HG03025 (cell line): ENCODE data around the gene ICE1.
"Not testable (repeated sequence)": the region's sequence is repeated elsewhere in the genome, so short reads cannot be mapped to it uniquely, and the experiment has no call there.

ENCODE experiments used
- ATAC-seq: cut with Tn5 transposase; IDR thresholded peaks from one replicate; pipeline ENCODE4 v1.9.1; 2021; ENCODE audit warnings: mild to moderate bottlenecking, moderate library complexity; ENCODE audit not compliant: unreplicated experiment, low FRiP score

The ICE1 gene, protein sequence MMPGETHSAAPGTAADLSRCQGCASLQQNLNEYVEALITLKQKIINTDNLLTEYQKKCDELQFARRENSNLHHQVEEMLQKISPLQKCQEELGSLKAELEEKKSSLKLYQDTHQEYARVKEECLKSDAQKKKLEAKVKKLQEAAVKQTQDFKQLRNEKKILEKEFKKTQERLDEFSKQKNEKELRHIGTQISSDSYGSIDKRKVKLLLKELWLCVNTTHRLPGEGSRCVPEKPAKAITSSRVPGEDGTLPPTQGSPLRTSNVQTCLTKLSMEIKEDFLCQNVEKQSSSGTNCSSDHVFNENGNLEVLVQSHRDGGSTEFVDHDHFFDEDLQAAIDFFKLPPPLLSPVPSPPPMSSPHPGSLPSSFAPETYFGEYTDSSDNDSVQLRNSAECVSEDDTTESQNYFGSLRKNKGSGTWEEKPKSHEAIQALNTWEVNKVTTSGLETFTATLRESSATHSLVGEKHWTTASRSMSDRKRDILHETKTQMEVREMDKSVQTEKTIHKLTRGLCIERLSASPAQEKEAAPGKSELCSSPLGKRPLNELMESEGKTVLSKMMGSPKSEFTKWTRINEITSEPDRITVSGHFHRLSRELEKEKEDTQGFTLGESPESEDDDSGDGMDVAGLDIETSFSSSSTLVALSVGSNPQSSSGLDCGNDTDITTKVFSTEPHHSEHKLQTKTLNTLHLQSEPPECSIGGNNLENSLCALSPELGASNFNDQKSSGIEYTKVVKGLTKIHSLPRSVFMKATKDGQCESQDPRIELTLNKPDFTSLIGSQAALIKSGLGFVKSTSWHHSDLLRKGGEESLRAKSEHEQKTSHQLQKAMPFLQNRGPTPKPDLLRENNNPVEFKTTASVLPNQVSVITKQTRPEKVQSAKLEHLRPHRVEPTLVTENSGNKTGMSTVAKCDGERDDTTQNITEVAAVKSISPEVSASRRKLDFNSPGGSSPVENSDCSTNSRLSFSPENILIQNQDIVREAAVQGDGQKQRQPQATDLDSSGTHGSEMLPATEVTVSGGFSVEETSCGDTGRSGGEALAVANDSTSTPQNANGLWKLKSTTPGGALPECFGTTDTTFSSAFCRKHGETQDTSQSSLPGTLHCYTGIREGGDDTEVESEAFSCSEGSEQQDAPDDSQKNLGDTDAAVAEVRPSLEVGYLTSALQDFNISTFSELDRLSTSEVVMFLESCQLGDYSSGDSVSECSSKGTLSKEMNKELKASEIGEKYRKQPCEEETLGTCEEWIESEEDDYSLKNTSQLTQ (N-terminal part only)

DNA sequence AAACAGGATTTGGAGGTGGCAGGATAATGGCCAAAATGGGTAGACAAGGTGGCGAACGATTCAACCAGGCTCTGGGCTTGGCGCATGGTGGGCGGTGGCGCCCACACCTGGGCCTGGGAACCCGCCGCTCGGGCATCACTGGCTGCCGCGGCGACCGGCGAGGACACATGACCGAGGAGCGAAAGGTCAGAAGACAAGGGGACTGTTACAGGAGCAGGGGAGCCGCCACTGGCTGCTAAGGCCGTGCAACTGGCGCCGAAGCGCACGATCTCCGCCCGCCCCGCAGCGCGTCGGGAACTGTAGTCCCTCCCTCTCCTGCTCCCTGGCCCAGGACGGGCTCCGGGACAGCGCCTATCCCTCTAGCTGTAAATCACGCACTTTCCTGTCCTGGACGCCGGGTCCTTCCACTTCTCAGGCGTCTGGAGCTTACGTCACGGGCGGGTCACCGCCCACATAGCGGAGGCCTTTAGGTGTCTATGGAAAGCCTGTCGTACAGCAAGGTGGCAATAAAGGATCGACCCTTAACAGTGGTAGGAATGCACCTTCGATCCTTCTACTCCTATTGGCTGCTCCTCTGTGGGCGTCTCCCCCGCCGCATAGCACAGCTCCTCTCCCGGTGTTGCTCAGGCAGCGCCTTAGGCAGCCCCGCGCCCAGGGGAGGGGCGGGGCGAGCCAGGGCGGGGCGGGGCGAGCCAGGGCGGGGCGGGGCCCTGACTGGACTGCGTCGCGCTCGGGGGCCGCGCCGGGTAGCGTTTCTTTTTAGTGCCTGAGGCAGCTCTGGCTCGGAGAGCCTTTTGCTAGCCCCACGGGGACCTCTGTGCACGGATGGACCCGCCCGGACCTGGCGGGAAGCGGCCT lies at the start of gene ICE1:
Gene ICE1 (plus strand): TSS at position 717 of the 858 bp plus-strand sequence. CDS start 239 bp downstream, outside the sequence.
- ATAC-seq: peak; percentile 82

DNA sequence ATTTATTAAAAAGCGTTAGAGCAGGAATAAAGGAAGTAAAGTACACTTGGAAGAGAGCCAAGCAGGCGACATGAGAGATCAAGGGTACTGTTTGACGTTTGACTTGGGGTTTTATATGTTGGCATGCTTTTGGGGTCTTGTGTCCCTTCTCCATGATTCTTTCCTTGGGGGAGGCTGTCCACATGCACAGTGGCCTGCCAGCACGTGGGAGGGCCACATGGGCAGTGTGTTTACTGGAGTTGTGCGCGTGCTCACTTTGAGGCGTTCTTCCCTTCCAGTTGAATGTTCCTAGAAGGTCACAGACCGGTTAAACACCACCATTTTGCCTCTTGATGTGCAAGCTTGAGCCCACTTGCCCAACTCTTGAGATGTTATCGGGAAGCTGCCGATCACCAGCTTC lies 49.5 kb upstream of the ICE1 start:
- no peak for ATAC-seq

DNA sequence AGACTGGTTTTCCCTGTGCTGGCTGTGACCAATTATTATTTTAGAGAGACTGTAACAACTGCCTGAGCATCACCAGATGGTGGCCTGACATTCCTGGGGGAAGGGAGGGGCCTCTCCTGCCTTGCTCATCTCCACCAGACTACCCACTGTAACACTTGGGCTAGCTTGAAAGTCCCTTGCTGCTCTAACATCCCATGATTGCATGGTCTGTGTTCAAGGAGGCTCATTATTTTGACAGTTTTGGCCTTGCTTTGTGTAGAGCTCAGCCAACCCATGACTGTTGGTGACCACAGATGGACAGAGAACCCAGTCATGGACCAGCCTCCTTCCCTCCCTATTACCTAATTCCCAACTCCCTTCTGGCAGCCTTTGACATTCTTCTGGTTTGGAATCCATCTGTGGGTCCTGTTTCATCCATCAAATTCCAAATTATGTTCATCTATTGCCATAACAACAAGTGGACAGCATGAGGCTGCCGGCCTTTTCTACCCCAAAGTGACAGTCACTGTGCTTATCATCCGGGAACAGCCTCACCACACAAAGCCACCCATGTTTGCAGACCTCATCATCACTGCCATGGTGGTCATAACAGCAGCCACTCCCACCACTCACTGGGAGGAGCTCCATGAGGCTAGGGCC lies 49.0 kb upstream of the ICE1 start:
- no peak for ATAC-seq

DNA sequence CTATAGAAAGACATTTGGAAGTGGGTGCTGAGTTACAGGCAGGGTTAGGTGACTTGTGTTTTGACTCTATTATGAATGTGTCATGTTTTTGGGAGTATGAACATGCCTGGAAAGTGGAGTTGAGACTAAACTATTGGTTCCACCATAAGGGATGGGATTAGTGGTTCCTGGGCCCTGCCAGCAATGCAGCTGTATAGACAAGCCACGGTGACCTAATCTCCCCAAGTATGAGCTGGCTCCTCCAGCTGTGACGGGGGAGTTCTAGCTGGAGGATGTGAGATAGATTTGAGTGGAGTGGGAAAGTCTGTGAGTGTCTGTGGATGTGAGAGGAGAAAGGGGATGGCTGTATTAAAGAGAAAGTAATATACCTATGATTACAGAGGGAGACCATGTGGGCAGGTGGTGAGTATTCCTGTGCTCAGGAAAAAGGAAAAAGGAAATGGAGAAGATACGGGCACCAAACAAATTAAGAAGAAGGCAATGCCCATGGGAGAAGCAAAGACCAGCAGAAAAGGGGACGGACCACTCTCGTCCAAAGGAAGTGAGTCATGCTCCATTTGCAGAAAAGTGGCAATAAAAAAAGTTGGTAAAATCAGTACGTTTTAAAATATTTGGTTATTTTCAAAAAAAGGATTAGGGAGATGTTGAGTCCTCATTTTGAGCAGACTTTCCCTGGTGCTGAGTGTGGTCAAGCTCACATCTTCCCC lies 48.3 kb upstream of the ICE1 start:
- ATAC-seq: no peak

DNA sequence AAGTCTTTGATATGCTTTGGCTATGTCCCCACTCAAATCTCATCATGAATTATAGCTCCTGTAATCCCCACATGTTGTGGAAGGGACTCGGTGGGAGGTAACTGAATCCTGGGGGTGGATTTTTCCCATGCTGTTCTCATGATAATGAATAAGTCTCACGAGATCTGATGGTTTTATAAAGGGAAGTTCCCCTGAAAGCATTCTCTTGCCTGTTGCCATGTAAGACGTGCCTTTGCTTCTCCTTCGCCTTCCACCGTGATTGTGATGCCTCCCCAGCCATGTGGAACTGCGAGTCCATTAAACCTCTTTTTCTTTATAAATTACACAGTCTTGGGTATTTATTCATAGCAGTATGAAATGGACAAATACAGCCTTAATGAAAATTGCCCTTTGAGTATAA lies 44.7 kb upstream of the ICE1 start:
- ATAC-seq: no peak

DNA sequence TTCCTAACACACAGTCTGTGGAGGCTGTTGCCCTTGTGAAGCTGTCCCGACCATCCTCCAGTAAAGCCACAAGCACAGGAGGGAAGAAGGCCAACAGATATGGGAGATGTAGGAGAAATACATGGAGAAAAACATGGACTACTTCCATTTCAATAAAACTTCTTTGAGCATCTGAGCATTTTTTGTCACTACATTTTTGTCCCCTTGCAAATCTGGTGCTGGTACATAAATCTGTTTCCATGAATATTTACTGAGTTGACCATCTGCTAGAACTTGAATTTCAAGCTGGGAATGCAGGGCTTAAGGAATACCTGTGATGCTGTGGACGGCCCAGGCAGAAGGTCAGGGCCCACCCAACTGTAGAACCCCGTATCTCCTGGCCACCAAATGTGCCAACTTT lies 43.9 kb upstream of the ICE1 start:
- no peak for ATAC-seq

DNA sequence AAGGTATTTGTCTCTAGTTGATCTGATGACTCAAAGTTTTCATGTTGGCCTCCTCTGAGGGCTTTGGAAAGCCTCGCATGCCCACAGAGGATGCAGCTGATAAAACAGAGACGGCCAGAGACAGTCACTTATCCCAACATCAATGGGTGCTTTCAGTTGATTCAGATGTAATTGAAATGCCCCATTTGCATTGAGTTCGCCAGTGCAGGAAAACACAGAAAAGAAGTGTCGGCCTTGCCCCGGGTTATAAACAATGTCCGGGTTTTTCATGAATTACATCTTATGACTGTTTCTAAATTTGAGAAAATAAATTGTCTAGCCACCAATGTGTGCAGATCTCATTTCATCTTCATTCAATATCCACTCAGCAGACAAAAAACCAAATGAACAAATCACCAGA lies 42.2 kb upstream of the ICE1 start:
- ATAC-seq: no peak

DNA sequence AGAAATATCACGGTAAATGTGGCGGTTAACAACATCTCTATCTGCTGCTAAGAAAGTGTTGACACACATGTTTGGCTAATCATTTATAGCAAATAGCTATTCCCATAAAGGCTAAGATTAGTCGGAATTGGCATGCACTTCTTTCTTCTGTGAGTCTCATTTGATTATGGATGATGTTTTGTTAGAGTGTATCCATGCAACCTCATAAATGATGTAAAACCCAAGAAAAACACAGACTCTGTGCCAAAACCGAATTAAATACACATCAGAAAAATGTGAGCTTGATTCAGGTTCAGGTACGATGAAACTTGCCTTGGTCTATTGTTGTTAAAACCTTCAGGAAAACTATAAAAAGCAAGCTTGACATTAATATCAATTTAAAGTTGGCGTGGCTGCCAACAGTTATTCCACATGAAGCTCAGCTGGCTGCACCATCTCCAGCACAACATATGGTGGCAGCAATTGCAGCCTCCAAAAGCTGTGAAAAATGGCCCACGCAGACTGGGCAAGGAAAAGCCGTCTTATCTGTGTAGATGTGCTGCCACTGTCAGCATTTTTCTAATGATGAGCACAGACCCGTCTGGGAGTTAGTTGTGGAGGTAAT lies 41.1 kb upstream of the ICE1 start:
- ATAC-seq: no peak

DNA sequence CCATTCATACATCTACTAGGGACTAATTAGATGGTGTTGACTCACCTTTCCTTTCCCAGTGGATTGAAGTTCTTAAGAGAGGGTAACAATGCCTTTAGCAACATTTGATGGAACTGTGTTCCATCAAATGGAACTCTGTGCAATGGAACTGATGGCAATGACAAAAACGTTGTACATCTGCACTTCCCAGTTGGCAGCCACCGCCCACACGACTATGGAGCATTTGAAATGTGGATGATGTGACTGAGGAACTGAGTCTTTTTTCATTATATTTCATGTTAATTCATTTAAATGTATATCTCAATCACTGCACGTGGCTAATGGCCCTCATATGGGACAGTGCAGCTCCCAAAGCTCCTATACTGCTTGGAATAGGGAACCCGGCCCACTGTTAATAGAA lies 39.0 kb upstream of the ICE1 start:
- no peak for ATAC-seq

DNA sequence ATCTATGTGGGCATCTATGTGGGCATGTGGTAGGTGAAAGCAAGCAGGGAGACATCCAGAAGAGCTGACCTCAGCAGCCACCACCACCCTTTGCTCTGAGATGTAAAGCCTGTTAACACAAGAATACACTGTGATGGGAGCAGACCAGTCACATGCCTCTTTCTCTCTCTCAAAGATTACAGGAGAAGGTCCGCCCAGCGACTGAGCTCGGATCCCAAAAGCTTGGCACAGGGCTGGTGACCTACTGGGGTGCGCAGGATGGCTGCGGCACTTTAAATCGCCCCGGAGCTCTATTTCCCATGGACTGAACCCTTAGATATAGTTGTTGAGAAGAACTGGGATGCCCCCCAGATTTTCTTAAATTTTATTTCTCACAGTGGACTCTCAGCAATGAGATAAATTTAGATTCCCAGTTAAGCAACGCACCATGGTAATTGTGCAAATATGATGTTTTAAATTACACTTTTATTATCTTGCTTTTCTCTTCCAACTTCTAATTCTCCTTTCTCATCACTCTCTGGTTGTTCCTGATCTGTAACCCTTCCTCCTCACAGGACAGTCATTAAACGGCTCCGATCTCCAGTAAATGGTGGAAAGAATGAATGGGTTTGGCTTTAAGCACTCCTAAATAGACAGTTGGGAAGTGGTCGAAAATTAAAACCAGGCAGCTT lies 37.7 kb upstream of the ICE1 start:
- no peak for ATAC-seq

DNA sequence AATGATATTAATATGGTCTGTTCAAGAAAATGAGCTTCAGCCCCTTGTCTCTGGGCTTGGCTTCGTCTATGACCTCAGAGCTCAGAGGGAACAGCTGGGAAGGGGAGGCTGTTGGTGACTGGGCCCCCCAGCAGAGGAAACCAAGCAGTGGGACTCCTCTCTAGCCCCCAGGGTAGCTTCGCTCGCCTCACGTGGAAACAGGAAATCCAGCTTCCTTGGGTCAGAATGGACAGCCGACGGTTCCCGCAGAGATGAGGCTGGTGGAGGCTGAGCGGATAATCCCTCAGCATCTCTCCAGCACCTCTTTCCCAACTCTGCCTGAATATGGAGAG lies 37.2 kb upstream of the ICE1 start:
- no peak for ATAC-seq

DNA sequence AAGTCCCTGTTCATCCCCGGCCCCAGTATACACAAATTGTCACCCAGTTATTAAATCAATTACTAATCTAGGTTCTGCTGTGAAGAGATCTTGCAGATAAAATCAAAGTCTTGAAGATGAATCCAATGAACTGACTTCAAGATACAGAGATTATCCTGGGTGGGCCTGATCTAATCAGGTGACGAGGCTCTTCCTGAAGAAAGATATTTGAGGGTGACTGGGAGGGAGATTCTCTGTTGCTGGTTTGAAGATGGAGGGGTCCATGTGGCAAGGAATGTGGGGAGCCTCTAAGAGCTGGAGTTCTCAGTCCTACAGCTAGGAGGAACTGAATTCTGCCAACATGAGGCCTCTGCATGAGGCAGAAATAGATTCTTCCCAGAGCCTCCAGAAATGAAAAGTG lies 36.1 kb upstream of the ICE1 start:
- no peak for ATAC-seq

DNA sequence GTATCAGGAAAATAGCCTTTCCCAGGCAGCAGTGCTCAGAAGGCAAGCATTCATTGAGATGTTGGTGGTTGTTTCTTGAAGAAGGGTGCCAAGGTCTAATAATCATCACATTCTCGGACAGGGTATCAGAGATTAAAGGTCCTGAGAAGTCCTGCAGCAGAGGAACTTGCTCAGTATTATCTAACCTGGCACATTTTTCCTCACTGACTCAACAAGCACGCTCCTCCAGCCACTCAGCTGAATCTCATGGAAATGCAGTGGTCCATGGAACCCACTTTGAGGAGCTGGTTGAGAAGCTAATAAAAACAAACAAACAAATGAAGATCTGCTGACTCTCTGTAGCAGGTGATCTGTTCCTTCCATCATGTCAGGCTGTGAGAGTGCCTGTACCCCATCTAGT lies 35.3 kb upstream of the ICE1 start:
- no peak for ATAC-seq

DNA sequence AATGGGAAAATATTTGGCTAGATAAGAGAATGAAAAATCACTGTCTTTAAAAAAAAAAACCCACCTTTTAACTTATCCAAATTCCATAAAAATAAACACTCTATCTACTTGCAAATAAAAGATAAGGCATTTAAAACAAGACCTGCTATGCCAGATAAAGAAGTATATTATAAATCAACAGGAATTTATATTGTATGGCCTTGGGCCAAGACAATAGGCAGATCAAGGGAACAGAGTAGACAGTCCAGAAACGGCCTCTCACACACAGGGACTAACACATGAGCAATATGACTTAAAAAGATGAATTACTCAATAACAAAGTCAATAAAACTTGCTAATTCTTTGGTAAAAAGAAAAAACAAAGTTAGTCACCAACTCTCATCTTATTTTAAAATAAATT lies 34.7 kb upstream of the ICE1 start:
- no peak for ATAC-seq

DNA sequence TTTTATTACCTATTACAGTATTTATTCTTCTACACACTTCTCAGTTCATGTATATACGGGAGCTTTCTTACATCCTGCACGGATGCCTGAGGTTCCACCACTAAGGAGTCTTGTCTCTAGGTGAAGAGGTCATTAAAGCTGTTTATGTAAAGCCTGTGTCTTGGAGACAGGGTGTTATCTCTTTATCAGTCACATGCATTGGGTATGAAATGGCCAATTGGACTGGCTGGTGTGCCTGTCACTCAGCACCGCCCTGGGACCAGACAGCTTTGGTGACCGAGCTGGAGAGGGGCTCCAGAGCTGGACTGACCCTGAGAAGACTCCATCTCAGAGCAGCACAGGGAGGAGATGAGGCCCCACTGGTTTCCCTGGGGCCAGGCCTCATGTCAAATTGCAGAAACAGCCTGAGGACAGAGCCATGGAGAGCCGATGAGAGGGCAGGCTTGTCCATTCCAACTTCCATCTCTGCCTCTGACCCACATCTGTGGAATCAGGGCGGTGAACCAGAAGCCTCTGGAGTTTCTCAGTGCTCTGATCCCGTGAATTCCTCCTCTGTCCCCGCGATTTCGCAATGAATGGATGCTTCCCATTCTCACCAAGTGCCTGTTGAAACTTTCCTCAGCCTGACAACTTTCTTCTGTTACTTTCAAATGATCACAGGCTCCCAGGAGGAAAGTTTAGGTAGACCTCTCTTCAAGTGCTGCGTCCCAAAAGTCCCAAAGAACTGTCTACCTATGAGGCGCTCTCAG lies 32.2 kb upstream of the ICE1 start:
- ATAC-seq: not testable (repeated sequence)

DNA sequence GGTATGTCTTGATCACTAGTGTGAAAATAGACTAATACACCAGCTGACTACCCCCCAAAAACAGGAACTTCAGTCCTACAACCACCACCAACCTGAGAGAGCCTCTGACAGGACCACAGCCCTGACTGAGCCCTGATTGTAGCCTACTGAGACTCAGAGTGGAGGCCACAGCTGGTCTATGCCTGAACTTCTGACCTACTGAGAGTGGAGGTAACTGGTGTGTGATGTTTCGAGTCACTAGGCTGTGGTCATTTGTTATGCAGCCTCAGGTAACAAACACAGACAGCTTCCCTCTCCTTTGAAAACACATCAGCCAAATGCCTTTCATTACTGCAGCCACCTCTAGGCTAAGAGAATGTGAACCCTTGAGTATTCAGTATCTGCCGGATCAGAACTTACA lies 30.0 kb upstream of the ICE1 start:
- not testable (repeated sequence) for ATAC-seq

DNA sequence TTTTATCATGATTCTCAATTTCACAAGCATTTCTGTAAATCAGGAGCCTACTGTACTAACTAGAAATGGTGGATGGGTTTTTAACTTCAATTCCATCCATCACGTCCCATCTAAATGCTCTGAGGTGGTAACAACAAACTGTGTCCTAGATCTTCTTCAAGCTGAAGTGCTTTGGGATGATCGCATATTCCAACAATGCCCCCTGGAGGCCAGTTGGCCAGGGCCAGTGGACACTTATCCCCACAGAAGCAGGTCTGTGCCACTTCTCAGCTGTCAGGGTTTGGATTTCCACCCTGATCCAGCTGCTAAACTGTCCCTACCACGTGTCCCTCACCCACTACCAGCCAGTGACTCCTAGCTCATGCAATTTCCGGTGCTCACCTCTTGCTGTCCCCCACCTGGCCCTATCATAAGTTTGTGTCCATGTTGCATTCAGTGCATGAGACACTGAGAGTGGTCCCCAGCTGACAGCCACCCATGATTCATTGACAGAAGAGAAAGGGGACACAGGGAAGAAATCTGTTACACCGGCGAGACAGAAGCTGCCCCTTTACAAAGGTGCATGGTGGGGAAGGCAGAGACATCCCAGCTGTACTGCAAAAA lies 28.0 kb upstream of the ICE1 start:
- not testable (repeated sequence) for ATAC-seq
